HG03175 (cell line): ENCODE measurements around the gene MAPK14.
"Not testable (repeated sequence)": the region's sequence is repeated elsewhere in the genome, so short reads cannot be mapped to it uniquely, and the experiment has no call there.

Experiments
- ATAC-seq: cut with Tn5 transposase; IDR thresholded peaks from one replicate; pipeline ENCODE4 v1.9.1; 2021; ENCODE audit warnings: mild to moderate bottlenecking, moderate library complexity; ENCODE audit not compliant: unreplicated experiment

Gene MAPK14

GRCh38 chr6:36027501-36028087 is at the start of gene MAPK14:
Gene MAPK14, plus strand, starts transcription at chr6:36027808. Its CDS starts 350 bp downstream, at chr6:36028158.
- ATAC-seq, result peak; percentile 88

GRCh38 chr6:35980126-35980525 is 47.5 kb upstream of the MAPK14 start:
- ATAC-seq, result not testable (repeated sequence)

- ATAC-seq, result no peak
Observed at GRCh38 chr6:35980991-35981645, 46.5 kb upstream of the MAPK14 start.

GRCh38 chr6:35984701-35985100 is 42.9 kb upstream of the MAPK14 start:
- ATAC-seq, result no peak

- ATAC-seq, result not testable (repeated sequence)
Observed at GRCh38 chr6:35988047-35988446, 39.6 kb upstream of the MAPK14 start.

- ATAC-seq, result no peak
Observed at GRCh38 chr6:35993150-35993549, 34.5 kb upstream of the MAPK14 start.

- no peak for ATAC-seq
Observed at GRCh38 chr6:36000451-36000850, 27.2 kb upstream of the MAPK14 start.

GRCh38 chr6:36015666-36016065 is 11.9 kb upstream of the MAPK14 start:
- no peak for ATAC-seq

GRCh38 chr6:36018339-36018738 is 9.3 kb upstream of the MAPK14 start:
- ATAC-seq, result no peak

GRCh38 chr6:36019167-36019566 is 8.4 kb upstream of the MAPK14 start:
- no peak for ATAC-seq

GRCh38 chr6:36020154-36020553 is 7.5 kb upstream of the MAPK14 start:
- no peak for ATAC-seq

- no peak for ATAC-seq
Observed at GRCh38 chr6:36023996-36024795, 3.4 kb upstream of the MAPK14 start, which contains the start of gene SLC26A8. Gene SLC26A8, minus strand, starts transcription at chr6:36024641. Its CDS starts 4,934 bp downstream, at chr6:36019707.

- no peak for ATAC-seq
Observed at GRCh38 chr6:36025260-36025931, 2.2 kb upstream of the MAPK14 start.

GRCh38 chr6:36025932-36026327 is 1.7 kb upstream of the MAPK14 start:
- ATAC-seq, result no peak

- ATAC-seq, result peak; percentile 26
Observed at GRCh38 chr6:36028088-36028876, 674 bp downstream of the MAPK14 start.

GRCh38 chr6:36028877-36029324 is 1.3 kb downstream of the MAPK14 start:
- ATAC-seq, result no peak

- no peak for ATAC-seq
Observed at GRCh38 chr6:36029464-36029863, 1.9 kb downstream of the MAPK14 start.

- ATAC-seq, result no peak
Observed at GRCh38 chr6:36032261-36032660, 4.7 kb downstream of the MAPK14 start.

GRCh38 chr6:36033144-36033543 is 5.5 kb downstream of the MAPK14 start:
- ATAC-seq, result not testable (repeated sequence)

GRCh38 chr6:36033935-36034334 is 6.3 kb downstream of the MAPK14 start:
- ATAC-seq, result no peak
